Activated T-cell treated with anti-CD3 and anti-CD28 coated beads, Interleukin-2, amount 50 U/mL, for 24 hours (primary cell): Measurements from ENCODE around the gene ABCC11.

ENCODE experiments used
- DNase-seq: peaks from one replicate; pipeline ENCODE4 v3.0.0-alpha.2; 2020
- H3K27ac Mint-ChIP-seq: 2 replicates; pipeline ENCODE4 v1.8.0; 2020; ENCODE audit warnings: mild to moderate bottlenecking, mixed read lengths
- H3K27me3 Mint-ChIP-seq: 2 replicates; pipeline ENCODE4 v1.8.0; 2020; ENCODE audit warnings: mixed read lengths
- H3K36me3 Mint-ChIP-seq: 2 replicates; pipeline ENCODE4 v1.8.0; 2020; ENCODE audit warnings: low read depth, mixed read lengths
- H3K4me1 Mint-ChIP-seq: 2 replicates; pipeline ENCODE4 v1.8.0; 2020; ENCODE audit warnings: low read depth, mixed read lengths
- H3K4me3 Mint-ChIP-seq: 2 replicates; pipeline ENCODE4 v1.8.0; 2020; ENCODE audit warnings: mild to moderate bottlenecking, moderate library complexity, mixed read lengths
- H3K9me3 Mint-ChIP-seq: 2 replicates; pipeline ENCODE4 v1.8.0; 2020; ENCODE audit warnings: mixed read lengths

ABCC11 gene

DNA sequence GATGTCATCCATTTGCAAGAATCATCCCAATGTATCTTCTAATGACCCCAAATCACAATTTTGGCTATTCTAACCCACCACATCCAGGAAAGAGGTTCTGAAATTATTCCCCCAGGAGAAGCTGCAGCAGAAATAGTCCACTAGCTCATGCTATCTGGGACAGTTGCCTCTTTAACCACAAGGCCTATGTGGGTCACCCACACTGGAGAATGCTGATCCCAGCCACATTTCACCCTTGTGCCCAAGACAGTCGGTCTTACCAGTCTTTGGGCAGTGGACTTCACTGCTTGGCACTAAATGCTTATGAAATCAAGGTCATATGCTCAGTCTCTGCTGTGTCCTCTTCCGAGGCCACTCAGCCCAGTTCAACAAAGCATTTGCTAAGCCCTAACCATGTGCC is 118.6 kb downstream of the ABCC11 start:
- Mint-ChIP-seq H3K4me1 (peaks cover 12% of the 10 kb centered on the region), H3K9me3 (no peaks in the 10 kb centered on the region), H3K36me3 (no peaks in the 10 kb centered on the region), H3K4me3 (no peak overlapping the region), H3K27ac (no peak overlapping the region), H3K27me3 (peaks cover 33% of the 10 kb centered on the region)
- DNase-seq: no peak

DNA sequence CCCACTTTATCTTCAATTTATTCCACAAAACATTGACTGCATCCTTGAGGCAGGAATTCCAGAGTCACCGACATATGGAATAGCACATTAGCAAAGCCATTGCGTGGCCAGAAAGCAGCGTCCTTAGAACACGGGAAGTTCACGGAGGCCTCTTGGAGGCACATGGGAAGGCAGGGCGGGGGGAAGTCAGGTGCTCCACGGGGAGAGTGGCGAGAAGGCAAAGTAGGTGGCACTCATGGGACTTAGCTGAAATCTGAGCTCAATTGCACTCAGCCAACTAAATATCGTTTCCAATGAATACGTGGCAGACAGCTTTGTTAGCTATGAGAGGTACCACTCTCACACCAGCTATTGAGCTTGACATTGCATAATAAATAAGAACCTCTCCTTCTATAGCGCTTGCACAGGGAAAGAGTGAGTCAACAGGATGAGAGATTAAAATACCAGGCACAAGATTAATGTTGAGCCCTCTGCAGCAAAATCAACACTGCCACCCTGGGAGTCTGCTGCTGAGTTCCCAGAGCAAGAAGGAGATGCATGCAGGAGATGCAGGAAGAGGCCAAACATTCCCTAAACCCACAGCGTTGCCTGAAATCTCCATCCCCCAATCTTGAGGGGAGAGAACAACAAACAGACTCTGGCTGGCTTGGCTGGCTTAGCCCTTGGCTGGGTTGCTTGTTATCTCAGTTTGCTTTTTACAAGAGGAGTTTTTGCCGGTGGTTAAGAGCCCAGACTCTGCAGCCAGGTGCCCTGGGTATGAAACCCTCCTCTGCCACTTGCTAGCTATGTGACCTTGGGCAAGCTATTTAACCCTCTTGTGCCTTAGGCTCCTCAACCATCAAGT is 120.3 kb downstream of the ABCC11 start:
- Mint-ChIP-seq H3K4me1 (peaks cover 26% of the 10 kb centered on the region), H3K27ac (no peak overlapping the region), H3K4me3 (no peak overlapping the region), H3K27me3 (peaks cover 31% of the 10 kb centered on the region), H3K9me3 (no peaks in the 10 kb centered on the region), H3K36me3 (no peaks in the 10 kb centered on the region)
- DNase-seq: no peak

DNA sequence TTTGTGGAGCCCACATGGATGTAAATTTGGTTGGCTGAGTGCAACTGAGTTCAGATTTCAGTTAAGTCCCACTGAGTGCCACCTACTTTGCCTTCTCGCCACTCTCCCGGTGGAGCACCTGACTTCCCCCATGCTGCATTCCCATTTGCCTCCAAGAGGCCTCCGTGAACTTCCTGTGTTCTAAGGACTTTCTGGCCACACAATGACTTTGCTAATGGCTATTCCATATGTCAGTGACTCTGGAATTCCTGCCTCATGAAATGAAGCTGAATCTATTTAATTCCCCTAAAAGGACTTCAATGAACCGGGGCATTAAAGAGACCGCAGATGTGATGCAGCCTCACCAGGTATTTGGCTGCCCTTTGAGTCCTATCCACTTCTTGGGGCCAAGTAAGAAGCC is 121.5 kb downstream of the ABCC11 start:
- no peak overlapping the region for H3K27ac Mint-ChIP-seq

DNA sequence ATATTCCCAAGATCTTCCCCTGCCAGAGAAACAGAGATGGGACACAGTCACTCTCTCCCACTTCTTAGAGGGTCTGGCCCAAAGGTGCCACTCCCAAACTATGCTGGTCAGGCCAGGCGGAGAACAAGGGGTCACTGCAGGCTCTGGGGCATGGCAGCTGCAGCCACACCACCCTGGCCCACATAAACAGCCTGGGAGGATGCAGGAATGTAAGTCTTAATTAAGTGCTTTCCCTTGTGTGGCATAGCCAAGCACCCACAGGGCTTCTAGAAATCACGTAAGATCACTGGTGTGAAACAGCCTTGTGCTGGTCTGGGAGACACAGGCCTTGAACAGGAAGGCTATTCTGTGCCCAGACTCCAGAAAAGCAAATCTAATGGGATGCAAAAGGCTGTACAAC is 123.1 kb downstream of the ABCC11 start:
- Mint-ChIP-seq H3K9me3 (no peaks in the 10 kb centered on the region), H3K4me1 (peaks cover 26% of the 10 kb centered on the region), H3K27me3 (peaks cover 33% of the 10 kb centered on the region), H3K36me3 (no peaks in the 10 kb centered on the region), H3K4me3 (no peak overlapping the region), H3K27ac (no peak overlapping the region)
- no peak for DNase-seq

More for the DNA sequence above, 121.5 kb downstream of the ABCC11 start:
- Mint-ChIP-seq H3K4me3 (no peak overlapping the region), H3K27me3 (peaks cover 37% of the 10 kb centered on the region), H3K4me1 (peaks cover 26% of the 10 kb centered on the region), H3K9me3 (no peaks in the 10 kb centered on the region), H3K36me3 (no peaks in the 10 kb centered on the region)
- DNase-seq: no peak

DNA sequence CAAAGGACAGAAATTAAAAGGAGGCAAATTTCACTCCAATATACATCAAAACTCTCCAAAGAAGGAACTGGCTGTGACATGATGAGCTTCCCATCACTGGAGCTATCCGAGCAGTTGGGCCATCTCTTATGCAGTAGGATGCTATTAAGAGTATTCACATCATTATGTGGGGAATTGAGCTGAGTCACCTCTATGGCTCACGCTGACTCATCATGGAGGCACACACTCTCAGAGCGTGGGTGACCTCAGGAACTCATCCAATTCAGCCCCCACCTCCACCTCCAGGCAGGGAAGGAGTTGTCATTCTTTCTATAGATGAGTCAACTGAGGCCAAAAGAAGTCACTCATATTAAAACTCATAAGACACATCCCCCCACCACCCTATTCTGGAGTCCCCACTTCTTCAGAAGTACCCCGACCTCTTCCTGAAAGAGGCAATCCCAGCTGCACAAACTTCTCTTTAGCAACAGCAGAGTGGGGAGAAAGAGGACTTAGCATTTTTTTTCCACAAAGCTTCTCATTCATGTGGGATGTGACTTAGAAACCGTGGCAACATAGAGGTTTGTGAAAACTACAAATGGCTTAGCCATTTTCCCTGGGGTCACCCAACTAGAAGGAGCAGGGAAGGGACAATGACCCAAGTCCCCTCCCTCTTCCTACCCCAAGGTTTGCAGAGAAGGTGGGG is 124.1 kb downstream of the ABCC11 start:
- peak; percentile 58 for DNase-seq
- peak overlapping the region; percentile 74 for H3K27ac Mint-ChIP-seq
- H3K4me1 Mint-ChIP-seq: peaks cover 26% of the 10 kb centered on the region

DNA sequence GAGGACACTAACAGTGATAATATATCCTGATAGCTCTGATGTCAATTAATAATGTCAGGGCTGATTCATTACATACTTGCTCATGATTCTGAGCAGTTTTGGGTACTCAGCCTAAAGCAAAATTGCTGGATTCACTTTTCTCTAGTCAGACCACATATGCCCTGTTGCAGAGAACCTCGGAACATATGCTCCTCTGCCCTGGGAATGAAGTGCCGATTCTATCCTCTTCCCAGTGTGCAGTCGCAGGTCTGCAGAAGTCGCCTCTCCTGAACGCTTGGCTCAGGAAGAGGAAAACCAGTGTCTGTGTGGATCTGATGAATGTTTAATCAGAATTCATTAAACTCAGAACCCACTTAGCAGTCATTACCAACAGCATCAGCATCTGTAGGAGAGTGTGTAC is 126.1 kb downstream of the ABCC11 start:
- no peak for DNase-seq
- Mint-ChIP-seq H3K27me3 (peaks cover 26% of the 10 kb centered on the region), H3K4me1 (peaks cover 20% of the 10 kb centered on the region), H3K36me3 (no peaks in the 10 kb centered on the region), H3K9me3 (no peaks in the 10 kb centered on the region), H3K27ac (no peak overlapping the region), H3K4me3 (no peak overlapping the region)

More for the DNA sequence above, 124.1 kb downstream of the ABCC11 start:
- no peaks in the 10 kb centered on the region for H3K36me3 Mint-ChIP-seq
- no peak overlapping the region for H3K4me3 Mint-ChIP-seq
- peaks cover 31% of the 10 kb centered on the region for H3K27me3 Mint-ChIP-seq
- H3K9me3 Mint-ChIP-seq: no peaks in the 10 kb centered on the region

DNA sequence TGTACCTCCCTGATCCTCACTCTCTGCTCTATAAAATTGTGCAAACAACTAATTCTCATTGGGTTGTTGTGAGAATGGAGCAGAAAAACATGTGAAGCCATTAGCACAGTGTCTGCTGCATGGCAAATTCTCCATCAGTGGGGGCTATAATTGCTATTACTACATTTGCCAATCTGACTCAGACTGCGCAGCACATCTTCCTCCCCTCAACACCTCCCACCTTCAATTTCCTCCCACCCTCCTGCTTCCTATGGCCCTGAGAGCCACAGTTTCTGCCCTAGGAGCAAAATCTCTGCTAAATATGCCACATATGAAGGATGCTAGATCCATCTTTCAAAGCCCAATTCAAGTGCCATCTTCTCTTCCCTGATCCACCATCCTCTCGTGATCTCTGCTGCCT is 128.5 kb downstream of the ABCC11 start:
- Mint-ChIP-seq H3K27me3 (peaks cover 21% of the 10 kb centered on the region), H3K27ac (no peak overlapping the region), H3K4me1 (peaks cover 15% of the 10 kb centered on the region), H3K9me3 (no peaks in the 10 kb centered on the region), H3K36me3 (no peaks in the 10 kb centered on the region), H3K4me3 (no peak overlapping the region)
- no peak for DNase-seq

DNA sequence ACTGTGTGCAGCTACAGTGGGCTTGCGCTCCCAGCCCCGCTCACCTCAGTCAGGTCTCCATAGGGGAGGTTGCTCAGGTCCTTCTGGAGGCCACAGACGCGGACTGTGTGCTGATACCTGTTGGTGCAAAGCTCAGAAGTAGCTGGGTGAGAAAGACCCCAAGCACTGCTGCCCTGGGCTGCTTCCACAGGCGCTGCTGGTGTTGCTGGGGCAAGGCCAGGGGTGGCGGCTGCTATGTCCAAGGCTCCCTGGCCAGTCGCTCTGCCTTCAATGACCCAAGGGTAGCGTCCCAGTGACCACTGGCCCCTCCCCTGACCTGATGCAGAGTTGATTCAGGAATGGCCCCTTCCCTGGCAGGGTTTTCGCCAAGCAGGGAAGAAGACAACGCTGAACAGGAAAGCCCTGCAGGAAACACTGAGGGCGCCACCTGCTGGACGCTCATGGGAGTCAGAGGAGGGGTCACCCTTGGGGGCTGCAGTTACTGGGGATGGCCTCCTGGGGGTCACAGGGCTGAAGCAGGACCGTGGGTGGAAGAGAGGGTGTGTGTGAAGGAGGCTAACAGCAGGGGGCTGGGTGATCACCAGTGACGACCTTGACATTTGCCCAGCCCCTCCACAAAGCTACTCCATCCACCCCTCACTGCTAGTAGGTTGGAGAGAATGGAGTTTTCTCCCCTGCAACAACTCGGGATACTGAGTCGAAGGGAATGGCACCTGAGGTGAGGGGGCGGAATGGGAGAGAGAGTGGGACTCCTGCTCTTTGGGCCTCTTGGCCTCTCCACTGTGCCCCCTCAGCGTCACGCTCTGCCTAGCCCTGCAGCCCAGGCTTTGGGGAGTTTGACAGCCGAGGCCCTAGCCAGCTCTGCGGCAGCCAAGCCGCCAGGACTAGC is 129.9 kb downstream of the ABCC11 start:
- Mint-ChIP-seq H3K9me3 (no peaks in the 10 kb centered on the region), H3K4me3 (no peak overlapping the region), H3K4me1 (peaks cover 2% of the 10 kb centered on the region), H3K27me3 (peaks cover 21% of the 10 kb centered on the region), H3K27ac (no peak overlapping the region), H3K36me3 (no peaks in the 10 kb centered on the region)
- DNase-seq: peak; percentile 71
